H1 (cell line): Measurements from ENCODE around the gene EDN1. TPM values are rescaled to one million over a fixed set of nuclear protein-coding genes. Genes with fewer than 3 reads are reported as not detected.

Source experiments
- CTCF ChIA-PET: fragments of 300-600 bp; sonication (Branson Sonifier 250); formaldehyde crosslinking; loops from one replicate; lab custom pipeline; 2021; ENCODE audit not compliant: partially characterized antibody; lab: Charles Lee
- POLR2A ChIA-PET: fragments of 300-600 bp; sonication (Branson Sonifier 250); formaldehyde crosslinking; loops from one replicate; lab custom pipeline; 2021; ENCODE audit warnings: inconsistent platforms; ENCODE audit not compliant: partially characterized antibody; lab: Charles Lee
- DNase-seq, 2 experiments: peaks; one replicate each; pipeline versions ENCODE4 v3.0.0 to v3.0.0-alpha.2; 2010 to 2022; ENCODE audit warnings: low spot score in 2 of 2, low read depth in 1 of 2, mixed read lengths in 1 of 2
- FAIRE-seq: peaks from 2 replicates; lab custom pipeline; 2011; peaks lifted over from hg19 to GRCh38; lab: Jason Lieb, UNC
- H2AFZ ChIP-seq: 2 replicates; pipeline ENCODE4 v1.8.1; 2012; ENCODE audit warnings: low read length, inconsistent platforms
- H2AK5ac ChIP-seq: 2 replicates; pipeline ENCODE4 v1.6.1; 2013; ENCODE audit warnings: low read depth, low read length
- H2BK120ac ChIP-seq: replicated peaks from 2 replicates; pipeline ENCODE3; 2013; ENCODE audit warnings: low read depth, low read length, inconsistent platforms
- H2BK12ac ChIP-seq: 2 replicates; pipeline ENCODE4 v1.6.1; 2013; ENCODE audit warnings: low read depth, low read length
- H2BK15ac ChIP-seq: 2 replicates; pipeline ENCODE4 v1.6.1; 2013; ENCODE audit warnings: low read length
- H2BK20ac ChIP-seq: 2 replicates; pipeline ENCODE4 v1.6.1; 2013; ENCODE audit warnings: low read length
- H2BK5ac ChIP-seq: 2 replicates; pipeline ENCODE4 v1.6.1; 2013; ENCODE audit warnings: low read depth, low read length
- H3K14ac ChIP-seq: 2 replicates; pipeline ENCODE4 v1.6.1; 2013; ENCODE audit warnings: inconsistent platforms; ENCODE audit not compliant: insufficient read length
- H3K18ac ChIP-seq: 2 replicates; pipeline ENCODE4 v1.6.1; 2013; ENCODE audit warnings: low read length; ENCODE audit errors: extremely low read depth
- H3K23ac ChIP-seq: 2 replicates; pipeline ENCODE4 v1.6.1; 2013; ENCODE audit warnings: inconsistent platforms; ENCODE audit not compliant: insufficient read length
- H3K23me2 ChIP-seq: 2 replicates; pipeline ENCODE4 v1.6.1; 2013; ENCODE audit warnings: low read depth, low read length
- H3K27ac ChIP-seq: 2 replicates; pipeline ENCODE4 v1.6.1; 2011; ENCODE audit warnings: low read depth, low read length, inconsistent platforms
- H3K27me3 ChIP-seq, 4 experiments: replicated peaks in 1 of 4; 1 replicate in 1 of 4; 2 replicates in 3 of 4; pipeline versions ENCODE4 v1.6.1 to v1.8.1; 2011 to 2013; ENCODE audit warnings: low read length in 3 of 4, mild to moderate bottlenecking in 3 of 4, inconsistent platforms in 2 of 4, mixed read lengths in 2 of 4, moderate library complexity in 1 of 4; ENCODE audit not compliant: control insufficient read depth in 3 of 4, insufficient read depth in 3 of 4; ENCODE audit errors: extremely low read depth in 1 of 4
- H3K36me3 ChIP-seq, 4 experiments: 2 replicates each; pipeline versions ENCODE4 v1.6.1 to v1.8.1; 2011 to 2013; ENCODE audit warnings: mild to moderate bottlenecking in 4 of 4, low read length in 3 of 4, moderate library complexity in 2 of 4, control low read depth in 1 of 4, inconsistent platforms in 1 of 4; ENCODE audit not compliant: insufficient read depth in 4 of 4, control insufficient read depth in 2 of 4
- H3K4ac ChIP-seq: replicated peaks from 2 replicates; pipeline ENCODE3; 2013; ENCODE audit warnings: low read length, low read depth, mixed read lengths, inconsistent platforms; ENCODE audit not compliant: insufficient read length
- H3K4me1 ChIP-seq, 4 experiments: replicated peaks in 1 of 4; 1 replicate in 1 of 4; 2 replicates in 3 of 4; pipeline versions ENCODE4 v1.6.1 to v1.8.1; 2011 to 2013; ENCODE audit warnings: low read length in 3 of 4, inconsistent platforms in 2 of 4, mixed read lengths in 1 of 4; ENCODE audit not compliant: insufficient read depth in 4 of 4, control insufficient read depth in 3 of 4
- H3K4me2 ChIP-seq, 2 experiments: 2 replicates each; pipeline versions ENCODE4 v1.6.1 to v1.8.1; 2011 to 2013; ENCODE audit warnings: low read depth in 2 of 2, low read length in 2 of 2, control low read depth in 1 of 2, inconsistent platforms in 1 of 2, mild to moderate bottlenecking in 1 of 2; ENCODE audit not compliant: insufficient read depth in 1 of 2
- H3K4me3 ChIP-seq, 4 experiments: fragments of 200-600, 300-600 bp in 1 of 4; sonication (generic), shearing (Covaris generic), sonication (Bioruptor Twin) in 1 of 4; 2 replicates each; pipeline versions ENCODE4 v1.5.1 to v1.8.1; 2011 to 2016; ENCODE audit warnings: low read length in 4 of 4, low read depth in 3 of 4, control low read depth in 2 of 4, inconsistent platforms in 2 of 4, mild to moderate bottlenecking in 2 of 4, mixed read lengths in 1 of 4, moderate library complexity in 1 of 4; ENCODE audit not compliant: insufficient read depth in 2 of 4; ENCODE audit errors: extremely low read depth in 1 of 4
- H3K56ac ChIP-seq: replicated peaks from 2 replicates; pipeline ENCODE3; 2013; ENCODE audit warnings: low read depth, mild to moderate bottlenecking, mixed read lengths, low read length, inconsistent platforms; ENCODE audit not compliant: insufficient read length
- H3K79me1 ChIP-seq: 2 replicates; pipeline ENCODE4 v1.6.1; 2013; ENCODE audit warnings: low read depth, low read length, control low read depth
- H3K79me2 ChIP-seq, 2 experiments: 2 replicates each; pipeline versions ENCODE4 v1.6.1 to v1.8.1; 2012 to 2013; ENCODE audit warnings: low read length in 2 of 2, mild to moderate bottlenecking in 2 of 2, inconsistent platforms in 1 of 2; ENCODE audit not compliant: insufficient read depth in 2 of 2, control insufficient read depth in 1 of 2
- H3K9ac ChIP-seq, 4 experiments: replicated peaks in 1 of 4; 1 replicate in 1 of 4; 2 replicates in 3 of 4; pipeline versions ENCODE4 v1.6.1 to v1.8.1; 2011 to 2013; ENCODE audit warnings: low read depth in 3 of 4, low read length in 3 of 4, control low read depth in 2 of 4, mild to moderate bottlenecking in 2 of 4, moderate library complexity in 2 of 4, inconsistent platforms in 1 of 4; ENCODE audit errors: extremely low read depth in 1 of 4
- H3K9me3 ChIP-seq, 2 experiments: 2 replicates each; pipeline versions ENCODE4 v1.6.1 to v1.8.1; 2012 to 2013; ENCODE audit warnings: mild to moderate bottlenecking in 2 of 2, moderate library complexity in 2 of 2, control low read depth in 1 of 2, inconsistent platforms in 1 of 2, low read depth in 1 of 2, low read length in 1 of 2, mixed read lengths in 1 of 2; ENCODE audit not compliant: insufficient read depth in 2 of 2
- H4K20me1 ChIP-seq, 2 experiments: replicated peaks in 1 of 2; 2 replicates each; pipeline versions ENCODE3 to v1.8.1; 2011 to 2013; ENCODE audit warnings: inconsistent platforms in 2 of 2, low read length in 2 of 2, mild to moderate bottlenecking in 1 of 2; ENCODE audit not compliant: insufficient read depth in 2 of 2, control insufficient read depth in 1 of 2
- H4K5ac ChIP-seq: 2 replicates; pipeline ENCODE4 v1.6.1; 2013; ENCODE audit warnings: low read length, low read depth, mixed read lengths, inconsistent platforms; ENCODE audit not compliant: insufficient read length
- H4K8ac ChIP-seq: 2 replicates; pipeline ENCODE4 v1.8.0; 2013; ENCODE audit warnings: mild to moderate bottlenecking, moderate library complexity, low read length, inconsistent platforms; ENCODE audit not compliant: insufficient read depth; ENCODE audit errors: extremely low read depth
- H4K91ac ChIP-seq: replicated peaks from 2 replicates; pipeline ENCODE3; 2013; ENCODE audit warnings: low read length, mixed read lengths, inconsistent platforms; ENCODE audit not compliant: insufficient read length
- EP300 ChIP-seq, 2 experiments: IDR thresholded peaks; 1 replicate in 1 of 2; 2 replicates in 1 of 2; pipeline ENCODE4 v1.6.1; 2011 to 2012; ENCODE audit warnings: low read depth in 2 of 2, low read length in 2 of 2, mild to moderate bottlenecking in 2 of 2, borderline replicate concordance in 1 of 2, inconsistent platforms in 1 of 2, moderate library complexity in 1 of 2
- JUN ChIP-seq: IDR thresholded peaks from 2 replicates; pipeline ENCODE4 v1.6.1; 2011; ENCODE audit warnings: low read depth, mild to moderate bottlenecking, improper control_type of control experiment, low read length
- NRF1 ChIP-seq: IDR thresholded peaks from 2 replicates; pipeline ENCODE4 v1.6.1; 2011; ENCODE audit warnings: mild to moderate bottlenecking, low read depth, low read length, improper control_type of control experiment
- RBBP5 ChIP-seq: IDR thresholded peaks from 2 replicates; pipeline ENCODE4 v1.7.1; 2012; ENCODE audit warnings: low read depth, mild to moderate bottlenecking, inconsistent platforms, low read length, moderate library complexity, borderline replicate concordance
- SIN3A ChIP-seq, 2 experiments: IDR thresholded peaks in 1 of 2; conservative IDR thresholded peaks in 1 of 2; 2 replicates each; pipeline ENCODE4 v1.6.1; 2011 to 2012; ENCODE audit warnings: low read length in 2 of 2, improper control_type of control experiment in 1 of 2, low read depth in 1 of 2, mild to moderate bottlenecking in 1 of 2
- SIX5 ChIP-seq: IDR thresholded peaks from 2 replicates; pipeline ENCODE4 v1.6.1; 2011; ENCODE audit warnings: mild to moderate bottlenecking, low read depth, low read length
- SRF ChIP-seq: IDR thresholded peaks from 2 replicates; pipeline ENCODE4 v1.6.1; 2011; ENCODE audit warnings: mild to moderate bottlenecking, low read depth, low read length, moderate library complexity
- TAF1 ChIP-seq: IDR thresholded peaks from 2 replicates; pipeline ENCODE4 v1.6.1; 2011; ENCODE audit warnings: mild to moderate bottlenecking, low read depth, low read length
- ZNF274 ChIP-seq: IDR thresholded peaks from 2 replicates; pipeline ENCODE4 v1.7.0; 2012; ENCODE audit warnings: low read length, borderline replicate concordance; ENCODE audit errors: extremely low read depth
- whole genome bisulfite sequencing, 2 experiments: shearing (Covaris generic) in 1 of 2; methylation state at CpG; one replicate each; pipeline versions ENCODE4 v1.1.6 to v1.1.7; 2013 to 2015; ENCODE audit warnings: low lambda C conversion rate in 2 of 2, mixed read lengths in 2 of 2, inconsistent platforms in 1 of 2, low coverage in 1 of 2, missing lambda C conversion rate in 1 of 2; ENCODE audit not compliant: insufficient replicate concordance in 2 of 2, insufficient coverage in 1 of 2, insufficient read length in 1 of 2; ENCODE audit errors: extremely low coverage in 1 of 2, missing lambda C conversion rate in 1 of 2; 5-methylcytosine and 5-hydroxymethylcytosine counted together
- polyA plus RNA-seq, 7 experiments: library from polyadenylated mRNA; depleted of rRNA in 3 of 7; stranded (reverse) in 5 of 7; unstranded in 2 of 7; fragments of >200 nt in 5 of 7; fragments of 200-250 nt in 2 of 7; gene quantifications; 1 replicate in 5 of 7; 2 replicates in 1 of 7; 4 replicates in 1 of 7; pipeline versions ENCODE4 v1.2.1 to v1.2.3, GENCODE V29; 2011 to 2013; ENCODE audit warnings: missing spikeins in 2 of 7, mixed read lengths in 2 of 7
- total RNA-seq: library from RNA; stranded (reverse); fragmentation: NEBNext Ultra II Directional; extraction: Animal tissue kit (Norgen Biotek cat#: 25700); gene quantifications from 2 replicates; pipeline ENCODE4 v1.2.1, GENCODE V29; 2021
- TF ChIP-seq, protein P1 (sequence below): IDR thresholded peaks from 2 replicates; pipeline ENCODE4 v1.6.1; 2012; ENCODE audit warnings: inconsistent platforms
- TF ChIP-seq, protein P2 (sequence below): IDR thresholded peaks from 2 replicates; pipeline ENCODE4 v1.6.1; 2012; ENCODE audit warnings: inconsistent platforms
- TF ChIP-seq, protein P3 (sequence below): IDR thresholded peaks from 2 replicates; pipeline ENCODE4 v1.6.1; 2011; ENCODE audit warnings: low read length, improper control_type of control experiment

EDN1 gene
- total and polyA plus RNA-seq, 2 of the 8 experiments (the other 6 are each of a cell fraction or from before 2014, with no cell fraction given) = 0.23 to 1.1 TPM

DNA sequence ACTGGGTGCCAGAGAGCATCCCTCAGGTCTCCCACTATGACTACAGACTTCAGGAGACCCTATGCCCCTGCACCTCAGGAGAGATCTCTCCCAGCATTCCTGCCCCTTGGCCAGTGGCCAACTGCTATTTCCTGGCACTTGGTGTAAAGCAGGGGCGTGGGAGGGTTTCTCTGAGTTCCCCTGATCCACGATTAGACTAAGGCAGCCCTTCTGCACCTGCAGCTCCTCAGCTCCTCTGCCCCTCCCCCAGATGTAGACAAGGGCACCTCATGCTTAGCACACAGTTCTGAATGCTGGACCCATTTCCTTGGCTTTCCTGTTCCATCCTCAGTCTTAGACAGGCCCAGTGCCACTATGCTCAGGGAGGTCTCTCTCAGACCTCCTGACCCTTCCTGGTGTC lies 28.6 kb downstream of the EDN1 start:
- Histone ChIP-seq H2BK12ac (no peak overlapping the region), H3K79me2 (no peaks in the 10 kb centered on the region), H3K36me3 (no peaks in the 10 kb centered on the region), H2BK120ac (no peak overlapping the region), H4K5ac (no peak overlapping the region), H4K8ac (no peak overlapping the region), H2AK5ac (no peak overlapping the region), H4K91ac (no peak overlapping the region), H3K79me1 (no peaks in the 10 kb centered on the region), H3K4me2 (no peak overlapping the region), H3K4ac (no peak overlapping the region), H3K9me3 (peaks cover 6 to 11% of the 10 kb centered on the region in 2 experiments), H2AFZ (no peak overlapping the region), H3K18ac (no peak overlapping the region), H3K4me3 (no peak overlapping the region), H4K20me1 (no peaks in the 10 kb centered on the region), H3K9ac (no peak overlapping the region), H3K23ac (no peak overlapping the region), H3K27ac (no peak overlapping the region), H2BK20ac (no peak overlapping the region), H2BK5ac (no peak overlapping the region), H3K14ac (no peak overlapping the region), H3K27me3 (no peaks in the 10 kb centered on the region), H2BK15ac (no peak overlapping the region), H3K23me2 (no peaks in the 10 kb centered on the region; the same call in 1 of the 2 replicates), H3K56ac (no peak overlapping the region), H3K4me1 (no peaks in the 10 kb centered on the region)
- 90% methylated on average over 2 of the region's 2 CpGs; no CpG with 5 or more reads in 1 of the 2 experiments for WGBS, 2 experiments
- ChIA-PET CTCF (no interaction called here), POLR2A (no interaction called here)
- no peak for FAIRE-seq
- peak in 1 of 2 experiments; percentile 10 for DNase-seq
- TF ChIP-seq SRF (no peak), NRF1 (no peak), TAF1 (no peak), ZNF274 (no peak), SIN3A (conservative IDR thresholded peaks at IDR 0.05 in 1 of 2, IDR thresholded peaks at IDR 0.05 in 1 of 2; ENCODE audit: low read depth in 1 of 2, low read length in 2 of 2) (no peak), EP300 (IDR thresholded peaks at IDR 0.05; ENCODE audit: borderline replicate concordance in 1 of 2, low read depth in 2 of 2, low read length in 2 of 2) (no peak), RBBP5 (no peak), JUN (no peak), SIX5 (no peak)
- TF ChIP-seq, protein P1, sequence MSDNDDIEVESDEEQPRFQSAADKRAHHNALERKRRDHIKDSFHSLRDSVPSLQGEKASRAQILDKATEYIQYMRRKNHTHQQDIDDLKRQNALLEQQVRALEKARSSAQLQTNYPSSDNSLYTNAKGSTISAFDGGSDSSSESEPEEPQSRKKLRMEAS = no peak
- TF ChIP-seq, protein P2, sequence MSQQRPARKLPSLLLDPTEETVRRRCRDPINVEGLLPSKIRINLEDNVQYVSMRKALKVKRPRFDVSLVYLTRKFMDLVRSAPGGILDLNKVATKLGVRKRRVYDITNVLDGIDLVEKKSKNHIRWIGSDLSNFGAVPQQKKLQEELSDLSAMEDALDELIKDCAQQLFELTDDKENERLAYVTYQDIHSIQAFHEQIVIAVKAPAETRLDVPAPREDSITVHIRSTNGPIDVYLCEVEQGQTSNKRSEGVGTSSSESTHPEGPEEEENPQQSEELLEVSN = no peak
- TF ChIP-seq, protein P3, sequence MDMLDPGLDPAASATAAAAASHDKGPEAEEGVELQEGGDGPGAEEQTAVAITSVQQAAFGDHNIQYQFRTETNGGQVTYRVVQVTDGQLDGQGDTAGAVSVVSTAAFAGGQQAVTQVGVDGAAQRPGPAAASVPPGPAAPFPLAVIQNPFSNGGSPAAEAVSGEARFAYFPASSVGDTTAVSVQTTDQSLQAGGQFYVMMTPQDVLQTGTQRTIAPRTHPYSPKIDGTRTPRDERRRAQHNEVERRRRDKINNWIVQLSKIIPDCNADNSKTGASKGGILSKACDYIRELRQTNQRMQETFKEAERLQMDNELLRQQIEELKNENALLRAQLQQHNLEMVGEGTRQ = no peak
